Caco-2 (cell line): ENCODE data around the gene SVIL. TPM values are rescaled to one million over a fixed set of nuclear protein-coding genes. Genes with fewer than 3 reads are reported as not detected.
"Not testable (repeated sequence)": the region's sequence is repeated elsewhere in the genome, so short reads cannot be mapped to it uniquely, and the experiment has no call there.

ENCODE experiments used
- BruUV-seq: library from RNA; stranded (reverse); fragments of 400-500 nt; replicated peaks from 2 replicates; lab custom pipeline; 2021; lab: Mats Ljungman, UMichigan
- CTCF ChIA-PET: fragments of 300-600 bp; sonication (Branson Sonifier 250); formaldehyde crosslinking; loops from one replicate; lab custom pipeline; 2022; ENCODE audit warnings: antibody characterized with exemption; lab: Charles Lee
- POLR2A ChIA-PET: fragments of 300-600 bp; sonication (Branson Sonifier 250); formaldehyde crosslinking; loops from one replicate; lab custom pipeline; 2022; ENCODE audit warnings: antibody characterized with exemption; lab: Charles Lee
- DNase-seq, 2 experiments: peaks; one replicate each; pipeline versions ENCODE4 v3.0.0 to v3.0.0-alpha.2; 2020 to 2022
- H3K27me3 ChIP-seq: replicated peaks from 2 replicates; pipeline ENCODE4 v1.6.0; 2011; ENCODE audit warnings: low read length; ENCODE audit not compliant: control insufficient read depth, insufficient read depth
- H3K36me3 ChIP-seq: 2 replicates; pipeline ENCODE4 v1.5.1; 2011; ENCODE audit warnings: low read length; ENCODE audit not compliant: control insufficient read depth, insufficient read depth
- H3K4me1 ChIP-seq: fragments of 250-450 bp; sonication (Bioruptor Pico); 2 replicates; pipeline ENCODE4 v1.5.1; 2020; ENCODE audit warnings: mild to moderate bottlenecking
- H3K4me3 ChIP-seq: 2 replicates; pipeline ENCODE4 v1.5.1; 2011; ENCODE audit warnings: low read depth, mild to moderate bottlenecking, control low read depth, low read length
- H3K9me3 ChIP-seq: fragments of 250-450 bp; sonication (Bioruptor Pico); 2 replicates; pipeline ENCODE4 v1.5.1; 2020; ENCODE audit warnings: mild to moderate bottlenecking, moderate library complexity
- H3K27ac Mint-ChIP-seq: one replicate; pipeline ENCODE4 v1.8.0; 2022; ENCODE audit warnings: mixed read lengths; ENCODE audit not compliant: unreplicated experiment
- H3K27me3 Mint-ChIP-seq: one replicate; pipeline ENCODE4 v1.8.0; 2022; ENCODE audit warnings: mixed read lengths; ENCODE audit not compliant: insufficient read depth, unreplicated experiment
- H3K36me3 Mint-ChIP-seq: one replicate; pipeline ENCODE4 v1.8.0; 2022; ENCODE audit warnings: mild to moderate bottlenecking, mixed read lengths; ENCODE audit not compliant: insufficient read depth, unreplicated experiment
- H3K4me1 Mint-ChIP-seq: one replicate; pipeline ENCODE4 v1.8.0; 2022; ENCODE audit warnings: low read depth, mixed read lengths; ENCODE audit not compliant: unreplicated experiment
- H3K4me3 Mint-ChIP-seq: one replicate; pipeline ENCODE4 v1.8.0; 2022; ENCODE audit warnings: mild to moderate bottlenecking, moderate library complexity, mixed read lengths; ENCODE audit not compliant: unreplicated experiment
- H3K9me3 Mint-ChIP-seq: one replicate; pipeline ENCODE4 v1.8.0; 2022; ENCODE audit warnings: mixed read lengths; ENCODE audit not compliant: unreplicated experiment
- intact Hi-C: fragments of 100-400 bp; cut with micrococcal nuclease; formaldehyde crosslinking; loops from one replicate; pipeline ENCODE4 v1.10.0; 2022; ENCODE audit not compliant: unreplicated experiment
- total RNA-seq: library from RNA; stranded (reverse); gene quantifications from 2 replicates; pipeline ENCODE4 v1.2.3, GENCODE V29; 2022
- TF ChIP-seq, protein P1 (sequence below), 2 experiments: fragments of 200-600 bp in 1 of 2; IDR thresholded peaks; 1 replicate in 1 of 2; 2 replicates in 1 of 2; pipeline versions ENCODE4 v1.5.1 to v1.8.0; 2011 to 2022; ENCODE audit warnings: antibody characterized with exemption in 1 of 2, control low read depth in 1 of 2, inconsistent platforms in 1 of 2, low read depth in 1 of 2, low read length in 1 of 2, mild to moderate bottlenecking in 1 of 2, moderate library complexity in 1 of 2; ENCODE audit not compliant: insufficient read depth in 1 of 2, severe bottlenecking in 1 of 2, unreplicated experiment in 1 of 2

Gene SVIL
- total RNA-seq, 1 experiment from 2014 or later: 54.4 TPM

DNA sequence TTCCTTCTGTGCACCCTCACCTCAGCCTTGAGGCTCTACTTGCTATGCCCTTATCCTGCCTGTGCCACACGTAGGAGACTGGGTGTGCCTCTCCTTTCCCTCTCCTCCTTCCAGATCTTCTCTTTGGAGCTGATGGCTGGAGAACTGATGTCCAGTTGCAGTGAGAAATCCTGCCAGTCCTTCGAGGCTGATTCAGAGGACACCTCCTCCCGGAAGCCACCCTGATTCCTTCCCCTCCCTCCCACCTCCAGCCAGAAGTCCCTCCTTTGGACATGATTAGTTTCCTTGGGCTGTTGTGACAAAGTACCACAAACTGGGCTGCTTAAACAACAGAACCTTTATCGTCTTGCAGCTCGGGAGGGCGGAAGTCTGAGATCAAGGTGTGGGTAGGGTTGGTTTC, 184.4 kb downstream of the SVIL start:
- TF ChIP-seq, protein P1, sequence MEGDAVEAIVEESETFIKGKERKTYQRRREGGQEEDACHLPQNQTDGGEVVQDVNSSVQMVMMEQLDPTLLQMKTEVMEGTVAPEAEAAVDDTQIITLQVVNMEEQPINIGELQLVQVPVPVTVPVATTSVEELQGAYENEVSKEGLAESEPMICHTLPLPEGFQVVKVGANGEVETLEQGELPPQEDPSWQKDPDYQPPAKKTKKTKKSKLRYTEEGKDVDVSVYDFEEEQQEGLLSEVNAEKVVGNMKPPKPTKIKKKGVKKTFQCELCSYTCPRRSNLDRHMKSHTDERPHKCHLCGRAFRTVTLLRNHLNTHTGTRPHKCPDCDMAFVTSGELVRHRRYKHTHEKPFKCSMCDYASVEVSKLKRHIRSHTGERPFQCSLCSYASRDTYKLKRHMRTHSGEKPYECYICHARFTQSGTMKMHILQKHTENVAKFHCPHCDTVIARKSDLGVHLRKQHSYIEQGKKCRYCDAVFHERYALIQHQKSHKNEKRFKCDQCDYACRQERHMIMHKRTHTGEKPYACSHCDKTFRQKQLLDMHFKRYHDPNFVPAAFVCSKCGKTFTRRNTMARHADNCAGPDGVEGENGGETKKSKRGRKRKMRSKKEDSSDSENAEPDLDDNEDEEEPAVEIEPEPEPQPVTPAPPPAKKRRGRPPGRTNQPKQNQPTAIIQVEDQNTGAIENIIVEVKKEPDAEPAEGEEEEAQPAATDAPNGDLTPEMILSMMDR (IDR thresholded peaks at IDR 0.05; ENCODE audit: insufficient read depth in 1 of 2, low read depth in 1 of 2, low read length in 1 of 2, severe bottlenecking in 1 of 2, unreplicated experiment in 1 of 2): no peak
- Histone ChIP-seq H3K4me1 (peaks cover 5% of the 10 kb centered on the region), H3K9me3 (no peaks in the 10 kb centered on the region), H3K4me3 (no peak overlapping the region), H3K36me3 (no peaks in the 10 kb centered on the region), H3K27me3 (no peaks in the 10 kb centered on the region)
- Mint-ChIP-seq H3K9me3 (peaks cover under 1% of the 10 kb centered on the region), H3K27ac (no peak overlapping the region), H3K4me1 (peaks cover 4% of the 10 kb centered on the region), H3K27me3 (no peaks in the 10 kb centered on the region), H3K4me3 (no peak overlapping the region), H3K36me3 (peaks cover 16% of the 10 kb centered on the region)
- ChIA-PET CTCF (no interaction called here), POLR2A (no interaction called here)
- no TSS peak for BruUV-seq
- no peak for DNase-seq
- intact Hi-C loops: no loop called here

DNA sequence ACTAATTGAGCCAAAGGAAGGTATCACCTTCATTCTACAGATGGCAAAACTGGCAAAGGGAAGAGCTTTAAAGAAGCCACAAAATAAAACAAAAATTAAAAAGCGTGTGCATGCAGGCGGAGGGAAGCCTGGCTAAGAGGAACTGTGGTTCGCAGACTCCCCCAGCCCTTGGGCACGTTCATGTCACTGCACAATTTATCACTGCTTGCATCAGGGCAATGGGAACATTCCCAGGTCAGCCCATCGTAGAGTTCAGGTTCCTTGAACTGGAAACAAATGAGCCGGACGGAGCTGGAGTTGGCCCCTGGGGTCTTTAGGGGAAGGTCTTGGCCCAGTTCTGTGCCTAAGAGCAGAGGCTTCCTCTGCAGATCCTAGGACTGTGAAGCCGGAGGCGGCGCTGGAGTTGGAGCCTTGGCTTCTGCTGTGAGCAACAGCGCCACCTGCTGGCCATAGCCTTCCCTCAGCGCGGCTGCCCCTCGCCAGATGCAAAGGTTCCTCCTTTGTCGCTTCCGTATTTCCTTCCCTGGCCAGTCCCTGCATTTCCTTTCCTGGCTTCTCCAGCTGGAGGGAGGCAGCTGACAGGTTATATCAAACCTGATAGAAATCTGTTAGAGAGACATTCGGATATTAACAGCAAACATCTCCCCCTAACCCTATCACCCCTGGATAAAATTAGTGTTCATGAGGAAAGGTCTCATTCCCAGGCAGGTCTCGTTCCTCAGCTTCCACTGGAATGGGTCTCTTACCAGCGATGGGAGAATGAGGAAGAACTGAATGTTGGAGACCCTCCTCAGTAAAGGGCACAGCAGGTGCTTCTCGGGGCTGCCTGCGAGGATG, 185.8 kb downstream of the SVIL start:
- CTCF ChIA-PET: interaction anchor here (0.6 kb wide), 1 partner anchor 22 kb away, joined by 3 read pairs; no protein-coding TSS in a partner anchor
- H3K36me3 Mint-ChIP-seq, H3K27ac Mint-ChIP-seq, H3K9me3 Mint-ChIP-seq, BruUV-seq, H3K27me3 ChIP-seq, H3K9me3 ChIP-seq, POLR2A ChIA-PET, H3K4me3 Mint-ChIP-seq, H3K36me3 ChIP-seq, H3K27me3 Mint-ChIP-seq, H3K4me1 Mint-ChIP-seq, H3K4me1 ChIP-seq, H3K4me3 ChIP-seq: not testable (repeated sequence)
- TF ChIP-seq, protein P1 (IDR thresholded peaks at IDR 0.05; ENCODE audit: insufficient read depth in 1 of 2, low read depth in 1 of 2, low read length in 1 of 2, severe bottlenecking in 1 of 2, unreplicated experiment in 1 of 2): peak; percentile 91 to 96
- intact Hi-C loops: loop anchor here (1.0 to 5.0 kb wide), 5 partner anchors 20 to 821 kb away; no protein-coding TSS in a partner anchor
- DNase-seq: peak; percentile 76 to 87

DNA sequence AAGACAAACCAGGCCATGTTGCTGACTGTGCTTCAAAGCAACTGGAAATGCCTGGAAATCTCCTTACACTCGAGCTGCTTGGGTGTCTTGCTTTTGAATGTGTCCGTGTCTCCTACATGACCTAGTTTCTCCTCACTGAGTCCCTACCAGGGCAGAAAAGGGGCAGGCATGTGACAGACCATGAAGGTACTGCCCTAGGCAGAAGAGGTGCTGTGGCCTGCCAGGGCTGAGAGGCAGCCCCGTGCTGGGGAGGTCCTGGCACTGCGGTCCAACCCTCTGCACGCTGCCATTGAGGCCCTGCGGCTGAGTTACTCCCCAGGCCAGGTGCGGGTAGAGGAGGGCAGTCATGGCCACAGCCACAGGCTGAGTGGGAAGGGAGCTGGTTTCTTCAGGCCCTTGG, 186.6 kb downstream of the SVIL start:
- Mint-ChIP-seq H3K27ac (no peak overlapping the region), H3K9me3 (peaks cover 11% of the 10 kb centered on the region), H3K4me1 (peaks cover 4% of the 10 kb centered on the region), H3K4me3 (no peak overlapping the region), H3K27me3 (no peaks in the 10 kb centered on the region), H3K36me3 (peaks cover 9% of the 10 kb centered on the region)
- CTCF ChIA-PET: interaction anchor here (0.6 kb wide), 1 partner anchor 23 kb away, joined by 3 read pairs; no protein-coding TSS in a partner anchor
- DNase-seq: no peak
- H3K36me3 ChIP-seq: no peaks in the 10 kb centered on the region
- H3K4me1 ChIP-seq: no peaks in the 10 kb centered on the region
- intact Hi-C loops: loop anchor here (5.0 kb wide), 1 partner anchor 786 kb away; no protein-coding TSS in a partner anchor
- no peak overlapping the region for H3K4me3 ChIP-seq
- no TSS peak for BruUV-seq
- POLR2A ChIA-PET: no interaction called here
- H3K9me3 ChIP-seq: peaks cover 3% of the 10 kb centered on the region; the same call in 1 of the 2 replicates
- TF ChIP-seq, protein P1 (IDR thresholded peaks at IDR 0.05; ENCODE audit: insufficient read depth in 1 of 2, low read depth in 1 of 2, low read length in 1 of 2, severe bottlenecking in 1 of 2, unreplicated experiment in 1 of 2): no peak
- H3K27me3 ChIP-seq: no peaks in the 10 kb centered on the region
